ENCODE measurements around the gene KRT34. TPM values are rescaled to one million over a fixed set of nuclear protein-coding genes. Genes with fewer than 3 reads are reported as not detected.
"Not testable (repeated sequence)": the region's sequence is repeated elsewhere in the genome, so short reads cannot be mapped to it uniquely, and the experiment has no call there.

Gene KRT34
- total RNA-seq, 1 donor from 2014 or later = not detected

DNA sequence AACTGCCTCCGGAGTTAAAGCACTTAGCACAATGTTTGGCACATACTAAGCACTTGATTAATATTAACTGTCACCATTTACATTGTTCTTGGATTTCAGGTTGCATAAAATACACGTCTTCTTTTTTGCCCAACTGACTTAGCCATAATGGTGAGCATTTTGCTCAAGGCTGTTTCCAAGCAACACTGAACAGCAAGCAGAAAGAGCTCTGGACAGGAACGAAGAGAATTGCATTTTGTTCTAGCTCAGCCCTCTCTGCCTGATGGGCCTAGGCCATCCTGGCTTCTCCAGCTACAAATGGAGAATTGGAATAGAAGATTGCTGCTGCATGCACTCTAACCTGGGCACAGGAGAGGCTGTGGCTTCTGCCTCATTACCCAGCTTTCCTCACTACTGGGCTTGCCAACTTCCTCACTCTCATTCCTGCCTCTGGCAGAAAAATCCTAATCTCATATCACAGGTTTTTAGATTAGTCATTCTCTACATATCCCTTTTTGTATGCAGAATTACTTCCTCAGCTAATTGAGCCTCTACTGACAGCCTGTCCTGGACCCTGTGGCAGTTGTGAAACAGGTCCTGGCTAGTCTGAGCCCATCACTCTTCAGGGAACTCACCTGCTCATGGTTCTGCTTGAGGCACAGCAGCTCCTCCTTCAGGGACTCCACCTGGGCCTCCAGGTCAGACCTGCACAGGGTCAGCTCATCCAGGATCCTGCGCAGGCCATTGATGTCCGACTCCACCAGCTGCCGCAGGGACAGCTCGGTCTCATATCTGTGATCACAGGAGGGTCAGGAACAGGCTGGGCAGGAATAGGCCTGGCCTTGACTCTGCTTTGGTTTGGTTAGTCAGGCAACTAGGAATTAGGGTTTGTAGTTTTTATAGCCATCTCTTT lies 34.0 kb downstream of the KRT34 start:
- Histone ChIP-seq H3K36me3 (no peaks in the 10 kb centered on the region), H3K4me1 (no peaks in the 10 kb centered on the region), H3K27ac (no peak overlapping the region), H3K27me3 (ENCODE audit: low read depth) (peaks cover 3% of the 10 kb centered on the region), H3K9me3 (no peaks in the 10 kb centered on the region), H3K4me3 (no peak overlapping the region)
- no peak for TF ChIP-seq CTCF (IDR thresholded peaks at IDR 0.05)
- intact Hi-C loops (cut with DNase I) = no loop called here
- DNase-seq = no peak
- no peak for ATAC-seq

- H3K27me3 ChIP-seq (ENCODE audit: low read depth); H3K27ac ChIP-seq; DNase-seq; H3K4me1 ChIP-seq; ATAC-seq; H3K9me3 ChIP-seq; intact Hi-C loops (cut with DNase I); H3K36me3 ChIP-seq; H3K4me3 ChIP-seq: not testable (repeated sequence)
Observed at GRCh38 chr17:41346421-41346820, 35.7 kb downstream of the KRT34 start.

DNA sequence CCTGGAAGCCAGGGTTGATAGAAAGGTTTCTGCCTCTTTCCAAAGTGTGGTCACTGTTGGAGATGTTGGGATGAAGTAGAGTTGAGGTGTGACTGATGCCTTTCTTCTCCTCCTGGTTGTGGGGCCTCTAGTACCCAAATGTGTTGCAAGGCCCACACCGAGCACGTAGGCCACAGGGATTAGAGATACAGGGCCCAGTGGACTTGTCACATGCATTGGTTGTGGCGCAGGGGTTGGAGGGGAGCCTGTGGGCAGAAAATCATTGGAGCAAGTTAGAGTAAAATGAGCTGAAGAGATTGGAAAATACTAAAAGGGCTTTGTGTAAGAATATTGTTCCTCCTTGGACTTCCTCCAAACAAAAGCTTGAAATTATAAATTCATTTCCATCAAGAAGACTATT lies 36.1 kb downstream of the KRT34 start:
- Histone ChIP-seq H3K9me3 (no peaks in the 10 kb centered on the region), H3K4me1 (no peaks in the 10 kb centered on the region), H3K27ac (no peak overlapping the region), H3K36me3 (no peaks in the 10 kb centered on the region), H3K27me3 (ENCODE audit: low read depth) (no peaks in the 10 kb centered on the region), H3K4me3 (no peak overlapping the region)
- intact Hi-C loops (cut with DNase I) = no loop called here
- DNase-seq (no peak), ATAC-seq (no peak)
- no peak for TF ChIP-seq CTCF (IDR thresholded peaks at IDR 0.05)

GRCh38 chr17:41343029-41343428 lies 39.1 kb downstream of the KRT34 start:
- H3K4me1 ChIP-seq = peaks cover 25% of the 10 kb centered on the region
- intact Hi-C loops (cut with DNase I) = no loop called here
- ATAC-seq (no peak), DNase-seq (no peak)
- H3K9me3 ChIP-seq = no peaks in the 10 kb centered on the region
- no peaks in the 10 kb centered on the region for H3K27me3 ChIP-seq (ENCODE audit: low read depth)
- no peak overlapping the region for H3K27ac ChIP-seq
- no peaks in the 10 kb centered on the region for H3K36me3 ChIP-seq
- no peak for TF ChIP-seq CTCF (IDR thresholded peaks at IDR 0.05)
- H3K4me3 ChIP-seq = no peak overlapping the region

DNA sequence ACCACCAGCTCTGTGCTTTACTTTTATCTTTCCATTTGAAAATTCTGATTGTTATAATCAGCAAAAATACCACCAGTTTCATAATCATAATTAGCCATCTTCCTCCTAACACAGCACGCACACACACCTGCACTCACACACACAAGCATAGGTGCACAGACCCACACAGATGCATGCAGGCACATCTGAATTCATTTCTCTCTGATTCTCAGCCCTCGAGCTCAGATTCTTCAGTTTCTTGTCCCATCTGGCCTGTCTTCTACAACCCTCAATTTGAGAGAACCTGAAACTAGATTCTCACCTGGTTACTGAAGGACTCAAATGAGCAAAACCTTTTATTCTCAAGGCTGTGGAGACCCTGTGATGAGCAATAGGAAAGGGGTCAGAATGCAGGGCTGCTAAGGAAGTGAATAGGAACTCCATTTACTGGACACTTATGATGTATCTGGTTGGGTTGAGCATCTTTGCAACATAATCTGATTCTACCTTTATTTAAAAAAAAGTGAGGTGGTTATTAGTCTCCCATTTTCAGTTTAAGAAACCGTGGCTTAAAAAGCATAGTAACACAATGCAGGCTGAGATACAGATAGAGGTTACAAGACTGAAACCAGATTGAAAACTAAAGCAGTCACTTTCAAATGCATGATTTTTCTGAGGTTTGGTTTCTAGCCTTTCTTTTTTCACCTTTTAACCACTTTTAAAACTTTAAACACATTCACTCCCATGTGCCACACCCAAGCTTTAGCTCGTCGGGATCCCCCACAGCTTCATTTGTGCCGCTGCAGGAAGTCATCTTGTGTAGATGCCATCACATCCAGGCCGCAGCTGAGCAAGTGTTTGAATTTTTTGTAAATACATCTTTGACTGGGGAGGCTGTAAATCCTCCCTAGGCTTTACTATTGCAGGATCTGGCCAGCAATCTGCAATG lies 40.9 kb downstream of the KRT34 start:
- DNase-seq (no peak), ATAC-seq (no peak)
- intact Hi-C loops (cut with DNase I) = no loop called here
- no peaks in the 10 kb centered on the region for H3K36me3 ChIP-seq
- peaks cover 25% of the 10 kb centered on the region for H3K4me1 ChIP-seq
- H3K27me3 ChIP-seq (ENCODE audit: low read depth) = no peaks in the 10 kb centered on the region
- no peaks in the 10 kb centered on the region for H3K9me3 ChIP-seq
- no peak for TF ChIP-seq CTCF (IDR thresholded peaks at IDR 0.05)
- H3K4me3 ChIP-seq = no peak overlapping the region
- H3K27ac ChIP-seq = no peak overlapping the region

Measured in lower lobe of right lung (tissue), 2 donors.